Liver (tissue), 9 donors: ENCODE measurements around the gene NECTIN1. TPM values are rescaled to one million over a fixed set of nuclear protein-coding genes. Genes with fewer than 3 reads are reported as not detected.
A peak's percentile ranks its signal among the peaks of the same experiment; 100 is the strongest.

Experiments
- DNase-seq: peaks from one replicate; pipeline ENCODE4 v3.0.0-alpha.2; 2017; ENCODE audit warnings: low spot score
- H3K27ac ChIP-seq, 2 donors: one replicate each; pipeline ENCODE4 v1.7.0; 2013; ENCODE audit warnings: inconsistent platforms in 2 of 2, low read length in 2 of 2, control low read depth in 1 of 2, low read depth in 1 of 2, mild to moderate bottlenecking in 1 of 2
- H3K27me3 ChIP-seq, 4 donors: one replicate each; pipeline versions ENCODE4 v1.6.1 to v1.7.0; 2013; ENCODE audit warnings: low read length in 3 of 4, inconsistent platforms in 1 of 4, mild to moderate bottlenecking in 1 of 4, moderate library complexity in 1 of 4; ENCODE audit not compliant: control insufficient read depth in 4 of 4, insufficient read depth in 4 of 4
- H3K36me3 ChIP-seq, 4 donors: one replicate each; pipeline versions ENCODE4 v1.6.1 to v1.7.0; 2013; ENCODE audit warnings: low read length in 3 of 4, mild to moderate bottlenecking in 3 of 4, low read depth in 1 of 4, moderate library complexity in 1 of 4; ENCODE audit not compliant: control insufficient read depth in 4 of 4, insufficient read depth in 3 of 4
- H3K4me1 ChIP-seq, 4 donors: one replicate each; pipeline versions ENCODE4 v1.6.1 to v1.7.0; 2013; ENCODE audit warnings: low read length in 3 of 4, mild to moderate bottlenecking in 3 of 4, moderate library complexity in 1 of 4; ENCODE audit not compliant: control insufficient read depth in 4 of 4, insufficient read depth in 4 of 4
- H3K4me3 ChIP-seq, 3 donors: one replicate each; pipeline versions ENCODE4 v1.6.1 to v1.7.0; 2013; ENCODE audit warnings: low read length in 3 of 3, control low read depth in 1 of 3, low read depth in 1 of 3, mild to moderate bottlenecking in 1 of 3
- H3K9ac ChIP-seq, 2 donors: one replicate each; pipeline ENCODE4 v1.7.0; 2013; ENCODE audit warnings: low read length in 2 of 2, mild to moderate bottlenecking in 2 of 2, moderate library complexity in 2 of 2, control low read depth in 1 of 2, low read depth in 1 of 2
- H3K9me3 ChIP-seq, 4 donors: one replicate each; pipeline versions ENCODE4 v1.6.1 to v1.7.0; 2013; ENCODE audit warnings: low read length in 3 of 4; ENCODE audit not compliant: control insufficient read depth in 4 of 4
- EGR1 ChIP-seq, 2 donors: IDR thresholded peaks; 2 replicates each; pipeline ENCODE4 v1.6.1; 2016 to 2018; ENCODE audit warnings: antibody characterized with exemption in 2 of 2, low read depth in 2 of 2
- FOXA1 ChIP-seq: IDR thresholded peaks from 2 replicates; pipeline ENCODE4 v1.6.1; 2016; ENCODE audit warnings: antibody characterized with exemption
- FOXA2 ChIP-seq: IDR thresholded peaks from 2 replicates; pipeline ENCODE4 v1.6.1; 2016; ENCODE audit warnings: antibody characterized with exemption
- GABPA ChIP-seq, 2 donors: IDR thresholded peaks in 1 of 2; conservative IDR thresholded peaks in 1 of 2; 2 replicates each; pipeline ENCODE4 v1.6.1; 2016; ENCODE audit warnings: antibody characterized with exemption in 2 of 2, mild to moderate bottlenecking in 1 of 2, moderate library complexity in 1 of 2
- HNF4A ChIP-seq, 2 donors: conservative IDR thresholded peaks; 2 replicates each; pipeline ENCODE4 v1.6.1; 2016; ENCODE audit warnings: antibody characterized with exemption in 2 of 2, mild to moderate bottlenecking in 2 of 2
- HNF4G ChIP-seq: IDR thresholded peaks from 2 replicates; pipeline ENCODE4 v1.6.1; 2016; ENCODE audit warnings: antibody characterized with exemption
- JUND ChIP-seq, 2 donors: IDR thresholded peaks; 2 replicates each; pipeline ENCODE4 v1.6.1; 2016; ENCODE audit warnings: antibody characterized with exemption in 2 of 2
- NR2F2 ChIP-seq: IDR thresholded peaks from 2 replicates; pipeline ENCODE4 v1.6.1; 2016; ENCODE audit warnings: antibody characterized with exemption
- RAD21 ChIP-seq, 2 donors: IDR thresholded peaks; 2 replicates each; pipeline ENCODE4 v1.6.1; 2016; ENCODE audit warnings: antibody characterized with exemption in 2 of 2, mild to moderate bottlenecking in 2 of 2
- RXRA ChIP-seq, 2 donors: IDR thresholded peaks; 2 replicates each; pipeline ENCODE4 v1.6.1; 2017 to 2018; ENCODE audit warnings: antibody characterized with exemption in 2 of 2, mild to moderate bottlenecking in 1 of 2
- SP1 ChIP-seq: IDR thresholded peaks from 2 replicates; pipeline ENCODE4 v1.6.1; 2018; ENCODE audit warnings: antibody characterized with exemption, mild to moderate bottlenecking
- TAF1 ChIP-seq: conservative IDR thresholded peaks from 2 replicates; pipeline ENCODE4 v1.6.1; 2016; ENCODE audit warnings: antibody characterized with exemption, mild to moderate bottlenecking
- YY1 ChIP-seq: IDR thresholded peaks from 2 replicates; pipeline ENCODE4 v1.6.1; 2016; ENCODE audit warnings: antibody characterized with exemption, mild to moderate bottlenecking
- WGBS: extraction: QIAGEN DNeasy Blood & Tissue Kit; methylation state at CpG from one replicate; pipeline ENCODE4 v1.1.7; 2013; 5-methylcytosine and 5-hydroxymethylcytosine counted together
- polyA plus RNA-seq, 2 donors: library from polyadenylated mRNA; stranded (reverse) in 1 of 2; unstranded in 1 of 2; fragments of 200-250 nt in 1 of 2; fragments of >200 nt in 1 of 2; fragmentation: Nextera tagmentation in 1 of 2; extraction: Ambion mirVana in 1 of 2; gene quantifications; one replicate each; pipeline versions ENCODE4 v1.2.1 to v1.2.3, GENCODE V29; 2013 to 2015
- total RNA-seq, 2 donors: library from RNA; depleted of rRNA; stranded (reverse); fragments of >200 nt; gene quantifications; one replicate each; pipeline ENCODE4 v1.2.3, GENCODE V29; 2014
- TF ChIP-seq, protein P1 (sequence below): IDR thresholded peaks from 2 replicates; pipeline ENCODE4 v1.6.1; 2016; ENCODE audit warnings: antibody characterized with exemption
- TF ChIP-seq, protein P2 (sequence below): IDR thresholded peaks from 2 replicates; pipeline ENCODE4 v1.6.1; 2016; ENCODE audit warnings: antibody characterized with exemption
- TF ChIP-seq, protein P3 (sequence below): fragments of 150-350 bp; IDR thresholded peaks from 2 replicates; pipeline ENCODE4 v1.5.1; 2017; ENCODE audit warnings: improper control_type of control experiment, low read depth, low read length; ENCODE audit not compliant: missing input control
- TF ChIP-seq, protein P4 (sequence below): IDR thresholded peaks from 2 replicates; pipeline ENCODE4 v1.6.1; 2016; ENCODE audit warnings: antibody characterized with exemption
- TF ChIP-seq, protein P5 (sequence below): IDR thresholded peaks from 2 replicates; pipeline ENCODE4 v1.6.1; 2016; ENCODE audit warnings: antibody characterized with exemption, mild to moderate bottlenecking
- donor health status: healthy.
- donor health status: healthy.
- donor health status: healthy.
- donor health status: healthy.
- donor health status: healthy.

NECTIN1 gene
- total and polyA plus RNA-seq, 4 donors, result 0.69 to 7.7 (median 5.0) TPM

DNA sequence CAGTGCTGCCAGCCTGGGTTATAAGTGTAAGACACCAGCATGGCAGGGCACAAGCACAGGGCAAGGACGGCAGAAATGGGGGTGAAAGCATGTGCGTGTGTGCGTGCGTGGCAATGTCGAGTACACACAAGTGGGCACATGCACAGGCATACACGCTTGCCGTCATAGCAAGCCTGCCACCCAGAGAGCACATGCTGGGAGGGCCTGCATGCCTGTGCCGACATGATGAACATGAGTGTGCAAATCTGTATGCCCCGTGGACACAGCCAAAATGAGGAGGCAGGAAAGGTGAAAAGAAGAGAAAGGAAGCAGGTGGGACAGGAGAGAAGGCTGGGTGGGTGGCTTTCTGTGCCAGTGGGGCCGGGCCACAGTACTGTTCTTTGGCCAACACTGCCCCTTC is 62.9 kb downstream of the NECTIN1 start:
- TF ChIP-seq HNF4G, result no peak
- no peak for TF ChIP-seq RXRA (IDR thresholded peaks at IDR 0.05)
- TF ChIP-seq HNF4A (conservative IDR thresholded peaks at IDR 0.05), result no peak
- Histone ChIP-seq H3K36me3 (no peaks in the 10 kb centered on the region), H3K27ac (no peak overlapping the region), H3K9ac (no peak overlapping the region), H3K9me3 (no peaks in the 10 kb centered on the region), H3K4me3 (no peak overlapping the region), H3K27me3 (no peaks in the 10 kb centered on the region), H3K4me1 (no peaks in the 10 kb centered on the region)
- DNase-seq, result no peak
- WGBS, result 87% methylated on average over 10 of the region's 10 CpGs

DNA sequence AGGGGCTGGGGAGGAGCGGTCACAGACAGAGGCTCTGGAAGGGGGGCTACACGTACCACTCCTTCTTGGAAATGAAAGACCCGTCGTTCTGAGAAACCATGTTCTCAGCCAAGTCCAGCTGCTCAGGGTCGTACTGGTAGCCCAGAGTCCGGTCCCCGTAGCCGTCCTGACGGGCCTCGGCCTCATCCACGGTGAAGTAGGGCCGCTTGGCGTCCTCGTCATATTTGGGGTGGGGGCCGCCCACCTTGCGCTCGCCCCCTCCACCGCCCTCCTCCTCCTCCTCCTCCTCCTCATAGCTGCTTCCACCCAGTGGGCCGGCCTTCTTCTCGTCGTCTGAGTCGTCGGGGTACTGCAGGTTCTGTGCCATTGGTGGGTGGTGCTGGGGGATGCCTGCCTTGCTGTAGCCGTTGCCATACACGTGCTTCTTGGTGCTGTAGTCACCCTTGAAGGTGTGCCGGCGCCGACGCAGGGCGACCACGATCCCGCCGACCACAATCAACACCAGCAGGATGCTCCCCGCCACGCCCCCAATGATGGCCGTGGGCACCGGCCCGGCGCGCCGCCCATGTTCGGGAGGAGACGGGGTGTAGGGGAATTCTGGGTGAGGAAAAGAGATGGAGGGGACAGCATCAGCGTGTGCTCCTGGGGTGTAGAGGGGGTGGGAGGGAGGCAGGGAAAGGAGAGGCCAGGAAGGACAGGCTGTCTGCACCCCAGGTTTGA is 64.1 kb downstream of the NECTIN1 start:
- no peak for TF ChIP-seq EGR1 (IDR thresholded peaks at IDR 0.05; ENCODE audit: low read depth in 2 of 2)
- no peak for TF ChIP-seq SP1
- TF ChIP-seq FOXA2, result no peak
- TF ChIP-seq FOXA1, result no peak
- no peak for TF ChIP-seq HNF4A (conservative IDR thresholded peaks at IDR 0.05)
- TF ChIP-seq, protein P1, sequence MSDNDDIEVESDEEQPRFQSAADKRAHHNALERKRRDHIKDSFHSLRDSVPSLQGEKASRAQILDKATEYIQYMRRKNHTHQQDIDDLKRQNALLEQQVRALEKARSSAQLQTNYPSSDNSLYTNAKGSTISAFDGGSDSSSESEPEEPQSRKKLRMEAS, result no peak
- no peak for TF ChIP-seq JUND (IDR thresholded peaks at IDR 0.05)
- TF ChIP-seq RAD21 (IDR thresholded peaks at IDR 0.05), result no peak
- TF ChIP-seq GABPA (IDR thresholded peaks at IDR 0.05 in 1 of 2, conservative IDR thresholded peaks at IDR 0.05 in 1 of 2), result no peak
- TF ChIP-seq NR2F2, result no peak
- TF ChIP-seq, protein P2, sequence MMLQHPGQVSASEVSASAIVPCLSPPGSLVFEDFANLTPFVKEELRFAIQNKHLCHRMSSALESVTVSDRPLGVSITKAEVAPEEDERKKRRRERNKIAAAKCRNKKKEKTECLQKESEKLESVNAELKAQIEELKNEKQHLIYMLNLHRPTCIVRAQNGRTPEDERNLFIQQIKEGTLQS, result no peak
- no peak overlapping the region for H3K9ac ChIP-seq
- no peak for DNase-seq
- no peaks in the 10 kb centered on the region for H3K27me3 ChIP-seq
- H3K4me1 ChIP-seq, result no peaks in the 10 kb centered on the region
- no peak overlapping the region for H3K4me3 ChIP-seq
- WGBS, result 95% methylated on average over 44 of the region's 44 CpGs
- no peak overlapping the region for H3K27ac ChIP-seq
- H3K36me3 ChIP-seq, result no peaks in the 10 kb centered on the region
- no peaks in the 10 kb centered on the region for H3K9me3 ChIP-seq

DNA sequence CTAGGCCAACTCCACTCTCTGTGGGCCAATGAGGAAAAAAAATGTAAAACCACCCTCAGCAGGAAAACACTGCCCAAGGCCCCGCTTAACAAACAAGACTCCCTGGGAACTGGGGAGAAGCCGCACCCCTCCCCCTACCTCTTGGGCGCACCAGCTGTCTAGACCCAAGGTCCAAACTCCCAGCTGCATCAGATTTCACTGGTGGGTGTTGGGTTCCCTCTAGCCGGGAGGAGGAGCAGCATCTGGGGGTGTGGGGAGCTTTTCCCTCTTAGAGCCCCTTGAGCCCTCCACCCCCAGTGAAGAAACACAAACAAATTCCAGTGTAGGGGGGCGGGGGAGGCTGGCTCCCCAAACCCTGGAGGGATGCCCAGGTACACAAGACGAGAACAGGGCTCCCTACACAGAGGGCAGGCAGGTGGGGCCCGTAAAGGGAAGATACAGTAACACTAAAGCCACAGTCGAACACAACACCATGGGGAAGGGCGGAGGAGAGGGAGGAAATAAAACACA is 64.9 kb downstream of the NECTIN1 start:
- TF ChIP-seq EGR1 (IDR thresholded peaks at IDR 0.05; ENCODE audit: low read depth in 2 of 2), result no peak
- TF ChIP-seq SP1, result no peak
- TF ChIP-seq, protein P2, result no peak
- no peak for TF ChIP-seq RAD21 (IDR thresholded peaks at IDR 0.05)
- TF ChIP-seq TAF1, result no peak
- TF ChIP-seq, protein P1, result no peak
- TF ChIP-seq, protein P3, sequence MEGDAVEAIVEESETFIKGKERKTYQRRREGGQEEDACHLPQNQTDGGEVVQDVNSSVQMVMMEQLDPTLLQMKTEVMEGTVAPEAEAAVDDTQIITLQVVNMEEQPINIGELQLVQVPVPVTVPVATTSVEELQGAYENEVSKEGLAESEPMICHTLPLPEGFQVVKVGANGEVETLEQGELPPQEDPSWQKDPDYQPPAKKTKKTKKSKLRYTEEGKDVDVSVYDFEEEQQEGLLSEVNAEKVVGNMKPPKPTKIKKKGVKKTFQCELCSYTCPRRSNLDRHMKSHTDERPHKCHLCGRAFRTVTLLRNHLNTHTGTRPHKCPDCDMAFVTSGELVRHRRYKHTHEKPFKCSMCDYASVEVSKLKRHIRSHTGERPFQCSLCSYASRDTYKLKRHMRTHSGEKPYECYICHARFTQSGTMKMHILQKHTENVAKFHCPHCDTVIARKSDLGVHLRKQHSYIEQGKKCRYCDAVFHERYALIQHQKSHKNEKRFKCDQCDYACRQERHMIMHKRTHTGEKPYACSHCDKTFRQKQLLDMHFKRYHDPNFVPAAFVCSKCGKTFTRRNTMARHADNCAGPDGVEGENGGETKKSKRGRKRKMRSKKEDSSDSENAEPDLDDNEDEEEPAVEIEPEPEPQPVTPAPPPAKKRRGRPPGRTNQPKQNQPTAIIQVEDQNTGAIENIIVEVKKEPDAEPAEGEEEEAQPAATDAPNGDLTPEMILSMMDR, result no peak
- TF ChIP-seq FOXA1, result no peak
- TF ChIP-seq, protein P4, sequence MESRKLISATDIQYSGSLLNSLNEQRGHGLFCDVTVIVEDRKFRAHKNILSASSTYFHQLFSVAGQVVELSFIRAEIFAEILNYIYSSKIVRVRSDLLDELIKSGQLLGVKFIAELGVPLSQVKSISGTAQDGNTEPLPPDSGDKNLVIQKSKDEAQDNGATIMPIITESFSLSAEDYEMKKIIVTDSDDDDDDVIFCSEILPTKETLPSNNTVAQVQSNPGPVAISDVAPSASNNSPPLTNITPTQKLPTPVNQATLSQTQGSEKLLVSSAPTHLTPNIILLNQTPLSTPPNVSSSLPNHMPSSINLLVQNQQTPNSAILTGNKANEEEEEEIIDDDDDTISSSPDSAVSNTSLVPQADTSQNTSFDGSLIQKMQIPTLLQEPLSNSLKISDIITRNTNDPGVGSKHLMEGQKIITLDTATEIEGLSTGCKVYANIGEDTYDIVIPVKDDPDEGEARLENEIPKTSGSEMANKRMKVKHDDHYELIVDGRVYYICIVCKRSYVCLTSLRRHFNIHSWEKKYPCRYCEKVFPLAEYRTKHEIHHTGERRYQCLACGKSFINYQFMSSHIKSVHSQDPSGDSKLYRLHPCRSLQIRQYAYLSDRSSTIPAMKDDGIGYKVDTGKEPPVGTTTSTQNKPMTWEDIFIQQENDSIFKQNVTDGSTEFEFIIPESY, result no peak
- no peak for TF ChIP-seq JUND (IDR thresholded peaks at IDR 0.05)
- TF ChIP-seq, protein P5, sequence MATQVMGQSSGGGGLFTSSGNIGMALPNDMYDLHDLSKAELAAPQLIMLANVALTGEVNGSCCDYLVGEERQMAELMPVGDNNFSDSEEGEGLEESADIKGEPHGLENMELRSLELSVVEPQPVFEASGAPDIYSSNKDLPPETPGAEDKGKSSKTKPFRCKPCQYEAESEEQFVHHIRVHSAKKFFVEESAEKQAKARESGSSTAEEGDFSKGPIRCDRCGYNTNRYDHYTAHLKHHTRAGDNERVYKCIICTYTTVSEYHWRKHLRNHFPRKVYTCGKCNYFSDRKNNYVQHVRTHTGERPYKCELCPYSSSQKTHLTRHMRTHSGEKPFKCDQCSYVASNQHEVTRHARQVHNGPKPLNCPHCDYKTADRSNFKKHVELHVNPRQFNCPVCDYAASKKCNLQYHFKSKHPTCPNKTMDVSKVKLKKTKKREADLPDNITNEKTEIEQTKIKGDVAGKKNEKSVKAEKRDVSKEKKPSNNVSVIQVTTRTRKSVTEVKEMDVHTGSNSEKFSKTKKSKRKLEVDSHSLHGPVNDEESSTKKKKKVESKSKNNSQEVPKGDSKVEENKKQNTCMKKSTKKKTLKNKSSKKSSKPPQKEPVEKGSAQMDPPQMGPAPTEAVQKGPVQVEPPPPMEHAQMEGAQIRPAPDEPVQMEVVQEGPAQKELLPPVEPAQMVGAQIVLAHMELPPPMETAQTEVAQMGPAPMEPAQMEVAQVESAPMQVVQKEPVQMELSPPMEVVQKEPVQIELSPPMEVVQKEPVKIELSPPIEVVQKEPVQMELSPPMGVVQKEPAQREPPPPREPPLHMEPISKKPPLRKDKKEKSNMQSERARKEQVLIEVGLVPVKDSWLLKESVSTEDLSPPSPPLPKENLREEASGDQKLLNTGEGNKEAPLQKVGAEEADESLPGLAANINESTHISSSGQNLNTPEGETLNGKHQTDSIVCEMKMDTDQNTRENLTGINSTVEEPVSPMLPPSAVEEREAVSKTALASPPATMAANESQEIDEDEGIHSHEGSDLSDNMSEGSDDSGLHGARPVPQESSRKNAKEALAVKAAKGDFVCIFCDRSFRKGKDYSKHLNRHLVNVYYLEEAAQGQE, result no peak
- TF ChIP-seq NR2F2, result no peak
- no peak for TF ChIP-seq GABPA (IDR thresholded peaks at IDR 0.05 in 1 of 2, conservative IDR thresholded peaks at IDR 0.05 in 1 of 2)
- no peak for TF ChIP-seq HNF4G
- TF ChIP-seq HNF4A (conservative IDR thresholded peaks at IDR 0.05), result no peak
- TF ChIP-seq YY1, result no peak
- no peak for TF ChIP-seq RXRA (IDR thresholded peaks at IDR 0.05)
- TF ChIP-seq FOXA2, result no peak
- Histone ChIP-seq H3K27me3 (no peaks in the 10 kb centered on the region), H3K9me3 (no peaks in the 10 kb centered on the region), H3K4me1 (no peaks in the 10 kb centered on the region), H3K27ac (no peak overlapping the region), H3K9ac (no peak overlapping the region), H3K36me3 (no peaks in the 10 kb centered on the region), H3K4me3 (no peak overlapping the region)
- WGBS, result 82% methylated on average over 9 of the region's 9 CpGs
- DNase-seq, result peak; percentile 51
